22Rv1 (cell line): ENCODE data around the gene PRKCE.

Experiments used
- ZFX ChIP-seq: fragments of 450-650 bp; IDR thresholded peaks from 2 replicates; pipeline ENCODE4 v1.6.1; 2017; ENCODE audit warnings: antibody characterized with exemption, borderline replicate concordance
- TF ChIP-seq, protein P1 (sequence below): fragments of 450-650 bp; IDR thresholded peaks from 2 replicates; pipeline ENCODE4 v1.5.1; 2017; ENCODE audit warnings: mild to moderate bottlenecking

- TF ChIP-seq, protein P1, sequence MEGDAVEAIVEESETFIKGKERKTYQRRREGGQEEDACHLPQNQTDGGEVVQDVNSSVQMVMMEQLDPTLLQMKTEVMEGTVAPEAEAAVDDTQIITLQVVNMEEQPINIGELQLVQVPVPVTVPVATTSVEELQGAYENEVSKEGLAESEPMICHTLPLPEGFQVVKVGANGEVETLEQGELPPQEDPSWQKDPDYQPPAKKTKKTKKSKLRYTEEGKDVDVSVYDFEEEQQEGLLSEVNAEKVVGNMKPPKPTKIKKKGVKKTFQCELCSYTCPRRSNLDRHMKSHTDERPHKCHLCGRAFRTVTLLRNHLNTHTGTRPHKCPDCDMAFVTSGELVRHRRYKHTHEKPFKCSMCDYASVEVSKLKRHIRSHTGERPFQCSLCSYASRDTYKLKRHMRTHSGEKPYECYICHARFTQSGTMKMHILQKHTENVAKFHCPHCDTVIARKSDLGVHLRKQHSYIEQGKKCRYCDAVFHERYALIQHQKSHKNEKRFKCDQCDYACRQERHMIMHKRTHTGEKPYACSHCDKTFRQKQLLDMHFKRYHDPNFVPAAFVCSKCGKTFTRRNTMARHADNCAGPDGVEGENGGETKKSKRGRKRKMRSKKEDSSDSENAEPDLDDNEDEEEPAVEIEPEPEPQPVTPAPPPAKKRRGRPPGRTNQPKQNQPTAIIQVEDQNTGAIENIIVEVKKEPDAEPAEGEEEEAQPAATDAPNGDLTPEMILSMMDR: no peak
- TF ChIP-seq ZFX: no peak
These were observed 469.5 kb downstream of the PRKCE start for GRCh38 chr2:46120792-46121555.
